ENCODE measurements around the gene VPS33B.

The VPS33B gene

DNA sequence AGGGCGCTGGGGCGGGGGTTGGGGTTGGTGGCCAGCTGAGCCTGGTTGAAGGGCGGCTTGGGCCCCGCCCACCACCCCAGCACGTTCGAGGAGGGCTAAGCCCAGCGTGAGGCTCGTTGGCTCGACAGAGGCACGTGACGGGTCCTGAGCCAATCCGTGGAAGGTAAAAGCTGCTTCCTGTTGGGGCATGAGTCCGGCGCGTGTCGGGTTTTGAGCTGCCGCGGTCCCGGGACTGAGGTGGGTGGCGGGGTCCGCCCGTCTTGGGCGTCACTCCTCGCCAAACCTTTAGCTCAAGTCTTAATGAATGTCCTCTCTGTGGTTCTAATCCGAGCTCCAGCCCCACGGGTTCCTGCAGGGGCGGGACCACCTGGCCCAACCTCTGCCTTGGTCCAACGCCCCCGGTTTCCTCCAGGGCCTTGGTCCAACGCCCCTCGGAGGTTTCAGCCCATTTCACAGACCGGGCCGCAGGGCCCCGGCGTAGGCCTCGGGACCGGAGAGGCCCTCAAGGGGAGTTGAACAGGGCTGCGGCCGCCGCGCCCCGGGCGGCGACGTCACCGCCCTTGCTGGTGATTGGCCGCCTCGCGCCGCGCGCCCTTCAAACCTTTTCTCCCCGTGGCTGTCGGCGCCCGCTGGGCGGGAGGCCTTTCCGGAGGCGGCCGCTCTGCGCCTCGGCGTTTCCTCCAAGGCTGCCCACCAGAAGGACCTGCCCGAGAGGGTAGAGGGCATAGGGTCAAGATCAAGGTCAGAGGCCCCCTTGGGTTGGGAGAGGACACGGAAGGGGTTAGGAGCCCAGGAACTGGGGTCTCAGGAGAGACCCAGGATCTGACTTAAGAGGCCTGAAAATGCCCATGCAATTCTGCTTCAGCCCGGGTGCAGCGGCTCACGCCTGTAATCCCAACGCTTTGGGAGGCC, 67.4 kb downstream of the VPS33B start, which contains the start of gene RCCD1 (continued):
- TF ChIP-seq, protein P1, sequence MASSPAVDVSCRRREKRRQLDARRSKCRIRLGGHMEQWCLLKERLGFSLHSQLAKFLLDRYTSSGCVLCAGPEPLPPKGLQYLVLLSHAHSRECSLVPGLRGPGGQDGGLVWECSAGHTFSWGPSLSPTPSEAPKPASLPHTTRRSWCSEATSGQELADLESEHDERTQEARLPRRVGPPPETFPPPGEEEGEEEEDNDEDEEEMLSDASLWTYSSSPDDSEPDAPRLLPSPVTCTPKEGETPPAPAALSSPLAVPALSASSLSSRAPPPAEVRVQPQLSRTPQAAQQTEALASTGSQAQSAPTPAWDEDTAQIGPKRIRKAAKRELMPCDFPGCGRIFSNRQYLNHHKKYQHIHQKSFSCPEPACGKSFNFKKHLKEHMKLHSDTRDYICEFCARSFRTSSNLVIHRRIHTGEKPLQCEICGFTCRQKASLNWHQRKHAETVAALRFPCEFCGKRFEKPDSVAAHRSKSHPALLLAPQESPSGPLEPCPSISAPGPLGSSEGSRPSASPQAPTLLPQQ (tag by site-specific recombination; IDR thresholded peaks at IDR 0.05) = peak; percentile 88; the same call in 1 of the 2 replicates
- no peak for TF ChIP-seq ZNF48 (tag by site-specific recombination; IDR thresholded peaks at IDR 0.05)
- TF ChIP-seq, protein P2, sequence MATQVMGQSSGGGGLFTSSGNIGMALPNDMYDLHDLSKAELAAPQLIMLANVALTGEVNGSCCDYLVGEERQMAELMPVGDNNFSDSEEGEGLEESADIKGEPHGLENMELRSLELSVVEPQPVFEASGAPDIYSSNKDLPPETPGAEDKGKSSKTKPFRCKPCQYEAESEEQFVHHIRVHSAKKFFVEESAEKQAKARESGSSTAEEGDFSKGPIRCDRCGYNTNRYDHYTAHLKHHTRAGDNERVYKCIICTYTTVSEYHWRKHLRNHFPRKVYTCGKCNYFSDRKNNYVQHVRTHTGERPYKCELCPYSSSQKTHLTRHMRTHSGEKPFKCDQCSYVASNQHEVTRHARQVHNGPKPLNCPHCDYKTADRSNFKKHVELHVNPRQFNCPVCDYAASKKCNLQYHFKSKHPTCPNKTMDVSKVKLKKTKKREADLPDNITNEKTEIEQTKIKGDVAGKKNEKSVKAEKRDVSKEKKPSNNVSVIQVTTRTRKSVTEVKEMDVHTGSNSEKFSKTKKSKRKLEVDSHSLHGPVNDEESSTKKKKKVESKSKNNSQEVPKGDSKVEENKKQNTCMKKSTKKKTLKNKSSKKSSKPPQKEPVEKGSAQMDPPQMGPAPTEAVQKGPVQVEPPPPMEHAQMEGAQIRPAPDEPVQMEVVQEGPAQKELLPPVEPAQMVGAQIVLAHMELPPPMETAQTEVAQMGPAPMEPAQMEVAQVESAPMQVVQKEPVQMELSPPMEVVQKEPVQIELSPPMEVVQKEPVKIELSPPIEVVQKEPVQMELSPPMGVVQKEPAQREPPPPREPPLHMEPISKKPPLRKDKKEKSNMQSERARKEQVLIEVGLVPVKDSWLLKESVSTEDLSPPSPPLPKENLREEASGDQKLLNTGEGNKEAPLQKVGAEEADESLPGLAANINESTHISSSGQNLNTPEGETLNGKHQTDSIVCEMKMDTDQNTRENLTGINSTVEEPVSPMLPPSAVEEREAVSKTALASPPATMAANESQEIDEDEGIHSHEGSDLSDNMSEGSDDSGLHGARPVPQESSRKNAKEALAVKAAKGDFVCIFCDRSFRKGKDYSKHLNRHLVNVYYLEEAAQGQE (tag by site-specific recombination; IDR thresholded peaks at IDR 0.05) = 0 out of 2 replicates have a peak, but pooled peaks have one; percentile 15
- peak; percentile 96 for TF ChIP-seq ZNF501 (tag by site-specific recombination; IDR thresholded peaks at IDR 0.05)
- TF ChIP-seq, protein P3, sequence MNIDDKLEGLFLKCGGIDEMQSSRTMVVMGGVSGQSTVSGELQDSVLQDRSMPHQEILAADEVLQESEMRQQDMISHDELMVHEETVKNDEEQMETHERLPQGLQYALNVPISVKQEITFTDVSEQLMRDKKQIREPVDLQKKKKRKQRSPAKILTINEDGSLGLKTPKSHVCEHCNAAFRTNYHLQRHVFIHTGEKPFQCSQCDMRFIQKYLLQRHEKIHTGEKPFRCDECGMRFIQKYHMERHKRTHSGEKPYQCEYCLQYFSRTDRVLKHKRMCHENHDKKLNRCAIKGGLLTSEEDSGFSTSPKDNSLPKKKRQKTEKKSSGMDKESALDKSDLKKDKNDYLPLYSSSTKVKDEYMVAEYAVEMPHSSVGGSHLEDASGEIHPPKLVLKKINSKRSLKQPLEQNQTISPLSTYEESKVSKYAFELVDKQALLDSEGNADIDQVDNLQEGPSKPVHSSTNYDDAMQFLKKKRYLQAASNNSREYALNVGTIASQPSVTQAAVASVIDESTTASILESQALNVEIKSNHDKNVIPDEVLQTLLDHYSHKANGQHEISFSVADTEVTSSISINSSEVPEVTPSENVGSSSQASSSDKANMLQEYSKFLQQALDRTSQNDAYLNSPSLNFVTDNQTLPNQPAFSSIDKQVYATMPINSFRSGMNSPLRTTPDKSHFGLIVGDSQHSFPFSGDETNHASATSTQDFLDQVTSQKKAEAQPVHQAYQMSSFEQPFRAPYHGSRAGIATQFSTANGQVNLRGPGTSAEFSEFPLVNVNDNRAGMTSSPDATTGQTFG (tag by site-specific recombination; IDR thresholded peaks at IDR 0.05; ENCODE audit: borderline replicate concordance) = no peak
- no peak for TF ChIP-seq ZNF157 (tag by site-specific recombination; IDR thresholded peaks at IDR 0.05)
- no peak for TF ChIP-seq ZSCAN23 (tag by site-specific recombination; IDR thresholded peaks at IDR 0.05)
- TF ChIP-seq ZNF660 (tag by site-specific recombination; IDR thresholded peaks at IDR 0.05) = peak; percentile 67
- TF ChIP-seq ZNF335 (tag by site-specific recombination; conservative IDR thresholded peaks at IDR 0.05) = peak; percentile 89
- no peak for TF ChIP-seq ZNF830 (tag by site-specific recombination; IDR thresholded peaks at IDR 0.05; ENCODE audit: low read depth)
- no peak for TF ChIP-seq ZNF274 (IDR thresholded peaks at IDR 0.05; ENCODE audit: low read length)
- TF ChIP-seq ZNF274 (tag by site-specific recombination; IDR thresholded peaks at IDR 0.05; ENCODE audit: borderline replicate concordance) = no peak
- TF ChIP-seq, protein P4, sequence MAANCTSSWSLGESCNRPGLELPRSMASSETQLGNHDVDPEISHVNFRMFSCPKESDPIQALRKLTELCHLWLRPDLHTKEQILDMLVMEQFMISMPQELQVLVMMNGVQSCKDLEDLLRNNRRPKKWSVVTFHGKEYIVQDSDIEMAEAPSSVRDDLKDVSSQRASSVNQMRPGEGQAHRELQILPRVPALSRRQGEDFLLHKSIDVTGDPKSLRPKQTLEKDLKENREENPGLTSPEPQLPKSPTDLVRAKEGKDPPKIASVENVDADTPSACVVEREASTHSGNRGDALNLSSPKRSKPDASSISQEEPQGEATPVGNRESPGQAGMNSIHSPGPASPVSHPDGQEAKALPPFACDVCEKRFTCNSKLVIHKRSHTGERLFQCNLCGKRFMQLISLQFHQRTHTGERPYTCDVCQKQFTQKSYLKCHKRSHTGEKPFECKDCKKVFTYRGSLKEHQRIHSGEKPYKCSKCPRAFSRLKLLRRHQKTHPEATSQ (tag by site-specific recombination; IDR thresholded peaks at IDR 0.05) = peak; percentile 80; the same call in 1 of the 2 replicates
- TF ChIP-seq ZNF292 (tag by site-specific recombination; IDR thresholded peaks at IDR 0.05; ENCODE audit: borderline replicate concordance, low read depth) = no peak
- TF ChIP-seq ZNF311 (tag by site-specific recombination; IDR thresholded peaks at IDR 0.05; ENCODE audit: borderline replicate concordance) = no peak
- no peak; the same call in 1 of the 2 replicates for TF ChIP-seq FEZF1 (tag by site-specific recombination; IDR thresholded peaks at IDR 0.05)
- TF ChIP-seq, protein P5, sequence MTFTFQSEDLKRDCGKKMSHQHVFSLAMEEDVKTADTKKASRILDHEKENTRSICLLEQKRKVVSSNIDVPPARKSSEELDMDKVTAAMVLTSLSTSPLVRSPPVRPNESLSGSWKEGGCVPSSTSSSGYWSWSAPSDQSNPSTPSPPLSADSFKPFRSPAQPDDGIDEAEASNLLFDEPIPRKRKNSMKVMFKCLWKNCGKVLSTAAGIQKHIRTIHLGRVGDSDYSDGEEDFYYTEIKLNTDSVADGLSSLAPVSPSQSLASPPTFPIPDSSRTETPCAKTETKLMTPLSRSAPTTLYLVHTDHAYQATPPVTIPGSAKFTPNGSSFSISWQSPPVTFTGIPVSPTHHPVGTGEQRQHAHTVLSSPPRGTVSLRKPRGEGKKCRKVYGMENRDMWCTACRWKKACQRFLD (tag by site-specific recombination; IDR thresholded peaks at IDR 0.05) = no peak
- no peak for TF ChIP-seq ZNF266 (tag by site-specific recombination; IDR thresholded peaks at IDR 0.05; ENCODE audit: low read depth)
- TF ChIP-seq, protein P6, sequence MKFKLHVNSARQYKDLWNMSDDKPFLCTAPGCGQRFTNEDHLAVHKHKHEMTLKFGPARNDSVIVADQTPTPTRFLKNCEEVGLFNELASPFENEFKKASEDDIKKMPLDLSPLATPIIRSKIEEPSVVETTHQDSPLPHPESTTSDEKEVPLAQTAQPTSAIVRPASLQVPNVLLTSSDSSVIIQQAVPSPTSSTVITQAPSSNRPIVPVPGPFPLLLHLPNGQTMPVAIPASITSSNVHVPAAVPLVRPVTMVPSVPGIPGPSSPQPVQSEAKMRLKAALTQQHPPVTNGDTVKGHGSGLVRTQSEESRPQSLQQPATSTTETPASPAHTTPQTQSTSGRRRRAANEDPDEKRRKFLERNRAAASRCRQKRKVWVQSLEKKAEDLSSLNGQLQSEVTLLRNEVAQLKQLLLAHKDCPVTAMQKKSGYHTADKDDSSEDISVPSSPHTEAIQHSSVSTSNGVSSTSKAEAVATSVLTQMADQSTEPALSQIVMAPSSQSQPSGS (tag by site-specific recombination; IDR thresholded peaks at IDR 0.05; ENCODE audit: low read depth) = peak; percentile 80
- peak; percentile 74; the same call in 1 of the 2 replicates for TF ChIP-seq BCL11B (tag by site-specific recombination; IDR thresholded peaks at IDR 0.05; ENCODE audit: low read depth)
- no peak for TF ChIP-seq ZNF791 (tag by site-specific recombination; IDR thresholded peaks at IDR 0.05)
- peak; percentile 47; the same call in 1 of the 2 replicates for TF ChIP-seq ZBTB48 (tag by site-specific recombination; IDR thresholded peaks at IDR 0.05)
- 0 out of 2 replicates have a peak, but pooled peaks have one; percentile 15 for TF ChIP-seq ZSCAN16 (tag by site-specific recombination; IDR thresholded peaks at IDR 0.05)
- peak; percentile 42; the same call in 1 of the 2 replicates for TF ChIP-seq GFI1B (tag by site-specific recombination; IDR thresholded peaks at IDR 0.05)
- TF ChIP-seq ZNF837 (tag by site-specific recombination; IDR thresholded peaks at IDR 0.05) = 0 out of 2 replicates have a peak, but pooled peaks have one; percentile 51
- no peak for TF ChIP-seq ZBTB1 (tag by site-specific recombination; IDR thresholded peaks at IDR 0.05)
- TF ChIP-seq ZNF530 (tag by site-specific recombination; IDR thresholded peaks at IDR 0.05; ENCODE audit: low read depth) = no peak
- no peak for TF ChIP-seq ZNF248 (tag by site-specific recombination; IDR thresholded peaks at IDR 0.05)
